Subcutaneous adipose tissue (tissue), 4 donors: ENCODE results near the gene BNIP5. TPM values are rescaled to one million over a fixed set of nuclear protein-coding genes. Genes with fewer than 3 reads are reported as not detected.

Experiments used
- CTCF ChIP-seq: fragments of 450-650 bp; IDR thresholded peaks from one replicate; pipeline ENCODE4 v1.5.1; 2016; ENCODE audit warnings: low read depth, mild to moderate bottlenecking, control low read depth, antibody characterized with exemption, moderate library complexity
- total RNA-seq, 4 donors: library from RNA; depleted of rRNA; stranded (reverse); fragments of >200 nt; gene quantifications; one replicate each; pipeline ENCODE4 v1.1.0, GENCODE V29; 2016

BNIP5 gene
- total RNA-seq, 4 donors from 2014 or later, result not detected

GRCh38 chr6:36346486-36347273, 10.0 kb upstream of the BNIP5 start:
- no peak for TF ChIP-seq CTCF

GRCh38 chr6:36345681-36346466, 9.2 kb upstream of the BNIP5 start:
- TF ChIP-seq CTCF, result no peak

GRCh38 chr6:36343109-36343680, 6.5 kb upstream of the BNIP5 start:
- no peak for TF ChIP-seq CTCF

- no peak for TF ChIP-seq CTCF
These were observed 4.1 kb upstream of the BNIP5 start for GRCh38 chr6:36340618-36341454.

- no peak for TF ChIP-seq CTCF
These were observed 3.6 kb upstream of the BNIP5 start for GRCh38 chr6:36340306-36340617.

- no peak for TF ChIP-seq CTCF
These were observed 2.5 kb upstream of the BNIP5 start for GRCh38 chr6:36339146-36339545.
